Measurements from ENCODE around the gene ADRM1.

Gene ADRM1

GRCh38 chr20:62291251-62292066, 11.3 kb upstream of the ADRM1 start:
- no peak for DNase-seq (ENCODE audit: low read depth, low spot score)
- Histone ChIP-seq H3K9me3 (ENCODE audit: insufficient read depth, low read length) (no peaks in the 10 kb centered on the region), H3K27me3 (ENCODE audit: insufficient read depth, insufficient read length) (no peaks in the 10 kb centered on the region), H3K4me3 (ENCODE audit: insufficient read length, low read depth) (no peak overlapping the region), H3K9ac (ENCODE audit: insufficient read length, low read depth) (no peak overlapping the region), H3K4me1 (ENCODE audit: insufficient read depth, insufficient read length) (no peaks in the 10 kb centered on the region), H3K36me3 (ENCODE audit: insufficient read depth, insufficient read length, low read length) (peaks cover 50% of the 10 kb centered on the region)
- TF ChIP-seq ZNF274 (IDR thresholded peaks at IDR 0.05; ENCODE audit: low read depth, low read length) (no peak), SUZ12 (IDR thresholded peaks at IDR 0.05; ENCODE audit: extremely low read depth, insufficient read depth, insufficient read length) (no peak), YY1 (IDR thresholded peaks at IDR 0.05; ENCODE audit: insufficient read depth, insufficient read length) (no peak)

- no peak for DNase-seq (ENCODE audit: low read depth, low spot score)
- Histone ChIP-seq H3K9ac (ENCODE audit: insufficient read length, low read depth) (no peak overlapping the region), H3K4me3 (ENCODE audit: insufficient read length, low read depth) (no peak overlapping the region), H3K4me1 (ENCODE audit: insufficient read depth, insufficient read length) (no peaks in the 10 kb centered on the region), H3K36me3 (ENCODE audit: insufficient read depth, insufficient read length, low read length) (peaks cover 51% of the 10 kb centered on the region), H3K27me3 (ENCODE audit: insufficient read depth, insufficient read length) (no peaks in the 10 kb centered on the region), H3K9me3 (ENCODE audit: insufficient read depth, low read length) (no peaks in the 10 kb centered on the region)
- TF ChIP-seq SUZ12 (IDR thresholded peaks at IDR 0.05; ENCODE audit: extremely low read depth, insufficient read depth, insufficient read length), result no peak
- TF ChIP-seq YY1 (IDR thresholded peaks at IDR 0.05; ENCODE audit: insufficient read depth, insufficient read length), result no peak
- no peak for TF ChIP-seq ZNF274 (IDR thresholded peaks at IDR 0.05; ENCODE audit: low read depth, low read length)
Observed at GRCh38 chr20:62292108-62292507, 10.7 kb upstream of the ADRM1 start.

- H3K9me3 ChIP-seq (ENCODE audit: insufficient read depth, low read length), result no peaks in the 10 kb centered on the region
- no peaks in the 10 kb centered on the region for H3K27me3 ChIP-seq (ENCODE audit: insufficient read depth, insufficient read length)
- no peak overlapping the region for H3K4me3 ChIP-seq (ENCODE audit: insufficient read length, low read depth)
- no peak for DNase-seq (ENCODE audit: low read depth, low spot score)
- no peak for TF ChIP-seq YY1 (IDR thresholded peaks at IDR 0.05; ENCODE audit: insufficient read depth, insufficient read length)
- no peak for TF ChIP-seq ZNF274 (IDR thresholded peaks at IDR 0.05; ENCODE audit: low read depth, low read length)
- TF ChIP-seq SUZ12 (IDR thresholded peaks at IDR 0.05; ENCODE audit: extremely low read depth, insufficient read depth, insufficient read length), result no peak
- peaks cover 51% of the 10 kb centered on the region for H3K36me3 ChIP-seq (ENCODE audit: insufficient read depth, insufficient read length, low read length)
- no peak overlapping the region for H3K9ac ChIP-seq (ENCODE audit: insufficient read length, low read depth)
- H3K4me1 ChIP-seq (ENCODE audit: insufficient read depth, insufficient read length), result no peaks in the 10 kb centered on the region
Observed at GRCh38 chr20:62293111-62293784, 9.5 kb upstream of the ADRM1 start.

GRCh38 chr20:62293946-62294345, 8.9 kb upstream of the ADRM1 start:
- H3K27me3 ChIP-seq (ENCODE audit: insufficient read depth, insufficient read length), result no peaks in the 10 kb centered on the region
- H3K4me1 ChIP-seq (ENCODE audit: insufficient read depth, insufficient read length), result no peaks in the 10 kb centered on the region
- peaks cover 58% of the 10 kb centered on the region for H3K36me3 ChIP-seq (ENCODE audit: insufficient read depth, insufficient read length, low read length)
- no peak for DNase-seq (ENCODE audit: low read depth, low spot score)
- no peak overlapping the region for H3K4me3 ChIP-seq (ENCODE audit: insufficient read length, low read depth)
- no peak overlapping the region for H3K9ac ChIP-seq (ENCODE audit: insufficient read length, low read depth)
- no peaks in the 10 kb centered on the region for H3K9me3 ChIP-seq (ENCODE audit: insufficient read depth, low read length)
- TF ChIP-seq ZNF274 (IDR thresholded peaks at IDR 0.05; ENCODE audit: low read depth, low read length) (no peak), SUZ12 (IDR thresholded peaks at IDR 0.05; ENCODE audit: extremely low read depth, insufficient read depth, insufficient read length) (no peak), YY1 (IDR thresholded peaks at IDR 0.05; ENCODE audit: insufficient read depth, insufficient read length) (no peak)

GRCh38 chr20:62294516-62294915, 8.3 kb upstream of the ADRM1 start:
- no peaks in the 10 kb centered on the region for H3K27me3 ChIP-seq (ENCODE audit: insufficient read depth, insufficient read length)
- H3K9me3 ChIP-seq (ENCODE audit: insufficient read depth, low read length), result no peaks in the 10 kb centered on the region
- H3K4me1 ChIP-seq (ENCODE audit: insufficient read depth, insufficient read length), result no peaks in the 10 kb centered on the region
- no peak for DNase-seq (ENCODE audit: low read depth, low spot score)
- H3K36me3 ChIP-seq (ENCODE audit: insufficient read depth, insufficient read length, low read length), result peaks cover 54% of the 10 kb centered on the region
- no peak overlapping the region for H3K9ac ChIP-seq (ENCODE audit: insufficient read length, low read depth)
- H3K4me3 ChIP-seq (ENCODE audit: insufficient read length, low read depth), result no peak overlapping the region
- no peak for TF ChIP-seq SUZ12 (IDR thresholded peaks at IDR 0.05; ENCODE audit: extremely low read depth, insufficient read depth, insufficient read length)
- TF ChIP-seq YY1 (IDR thresholded peaks at IDR 0.05; ENCODE audit: insufficient read depth, insufficient read length), result no peak
- TF ChIP-seq ZNF274 (IDR thresholded peaks at IDR 0.05; ENCODE audit: low read depth, low read length), result no peak

GRCh38 chr20:62296724-62297448, 5.9 kb upstream of the ADRM1 start:
- H3K36me3 ChIP-seq (ENCODE audit: insufficient read depth, insufficient read length, low read length), result peaks cover 43% of the 10 kb centered on the region
- peaks cover 3% of the 10 kb centered on the region for H3K4me1 ChIP-seq (ENCODE audit: insufficient read depth, insufficient read length)
- no peak overlapping the region for H3K4me3 ChIP-seq (ENCODE audit: insufficient read length, low read depth)
- TF ChIP-seq ZNF274 (IDR thresholded peaks at IDR 0.05; ENCODE audit: low read depth, low read length), result no peak
- no peak overlapping the region for H3K9ac ChIP-seq (ENCODE audit: insufficient read length, low read depth)
- no peak for DNase-seq (ENCODE audit: low read depth, low spot score)
- H3K9me3 ChIP-seq (ENCODE audit: insufficient read depth, low read length), result no peaks in the 10 kb centered on the region
- no peaks in the 10 kb centered on the region for H3K27me3 ChIP-seq (ENCODE audit: insufficient read depth, insufficient read length)
